ENCODE data around the gene CTRB2.
"Not testable (repeated sequence)": the region's sequence is repeated elsewhere in the genome, so short reads cannot be mapped to it uniquely, and the experiment has no call there.

CTRB2 gene

DNA sequence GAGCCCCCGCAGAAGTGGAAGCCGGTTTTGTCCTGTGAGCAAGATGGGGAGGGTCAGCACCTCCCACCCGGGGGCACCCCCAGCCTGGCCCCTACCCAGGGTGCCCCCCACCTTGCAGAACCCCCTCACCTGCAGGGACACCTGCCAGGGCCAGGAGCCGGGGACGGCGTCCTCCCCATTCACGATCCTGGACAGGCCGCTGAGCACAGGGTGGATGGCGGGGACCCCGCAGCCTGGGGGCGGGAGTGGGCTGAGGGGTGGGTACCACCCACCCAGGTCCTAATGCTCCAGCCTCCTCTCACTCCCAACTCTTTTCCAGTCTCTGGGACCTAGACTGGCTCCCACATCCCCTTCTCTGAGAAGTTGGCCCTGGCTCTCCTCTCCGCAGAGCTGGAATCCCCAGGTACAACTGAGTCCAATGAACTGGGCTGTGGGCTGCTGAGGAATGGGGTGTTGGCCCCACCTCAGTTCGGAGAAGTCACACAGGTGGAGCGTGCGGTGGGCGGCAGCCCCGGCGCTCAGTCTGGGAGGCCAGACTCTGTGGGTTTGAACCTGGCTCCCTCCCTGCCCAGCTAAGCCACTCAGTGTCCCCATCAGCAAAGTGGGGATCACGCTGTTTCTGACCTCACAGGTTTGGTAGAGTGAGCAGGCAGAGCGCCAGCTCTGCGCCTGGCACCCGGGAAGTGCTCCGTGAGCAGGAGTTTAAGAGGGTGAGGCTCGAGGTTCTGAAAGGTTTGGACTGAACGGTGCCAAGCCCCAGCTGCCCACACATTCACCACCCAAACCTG lies 806 bp downstream of the CTRB2 start:
- H3K27me3 Mint-ChIP-seq; H3K27ac Mint-ChIP-seq; H3K9me3 Mint-ChIP-seq (ENCODE audit: low read depth); H3K36me3 Mint-ChIP-seq; H3K4me3 Mint-ChIP-seq; H3K4me1 Mint-ChIP-seq (ENCODE audit: low read depth): not testable (repeated sequence)

DNA sequence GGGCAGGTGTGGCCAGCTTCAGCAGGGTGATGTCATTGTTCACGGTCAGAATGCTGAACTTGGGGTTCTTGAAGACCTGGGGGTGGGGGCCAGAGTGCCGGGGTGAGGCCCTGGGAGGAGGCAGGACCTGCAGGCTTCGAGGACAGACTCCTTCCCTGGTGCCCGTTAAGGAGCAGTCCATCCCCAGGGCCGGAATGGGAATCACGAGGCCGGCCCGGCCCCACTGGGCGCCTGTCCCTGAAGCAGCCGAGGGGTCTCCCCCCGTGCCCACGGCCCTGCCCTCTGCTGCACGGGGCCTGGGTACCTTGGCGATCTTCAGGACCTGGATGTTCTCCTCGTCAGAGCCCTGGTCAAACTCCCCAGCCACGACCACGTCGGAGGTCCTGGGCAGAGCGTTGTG lies 1.5 kb downstream of the CTRB2 start:
- H3K4me1 Mint-ChIP-seq (ENCODE audit: low read depth) = peaks cover 13% of the 10 kb centered on the region
- not testable (repeated sequence) for H3K27me3 Mint-ChIP-seq; H3K9me3 Mint-ChIP-seq (ENCODE audit: low read depth); H3K36me3 Mint-ChIP-seq; H3K27ac Mint-ChIP-seq; H3K4me3 Mint-ChIP-seq

DNA sequence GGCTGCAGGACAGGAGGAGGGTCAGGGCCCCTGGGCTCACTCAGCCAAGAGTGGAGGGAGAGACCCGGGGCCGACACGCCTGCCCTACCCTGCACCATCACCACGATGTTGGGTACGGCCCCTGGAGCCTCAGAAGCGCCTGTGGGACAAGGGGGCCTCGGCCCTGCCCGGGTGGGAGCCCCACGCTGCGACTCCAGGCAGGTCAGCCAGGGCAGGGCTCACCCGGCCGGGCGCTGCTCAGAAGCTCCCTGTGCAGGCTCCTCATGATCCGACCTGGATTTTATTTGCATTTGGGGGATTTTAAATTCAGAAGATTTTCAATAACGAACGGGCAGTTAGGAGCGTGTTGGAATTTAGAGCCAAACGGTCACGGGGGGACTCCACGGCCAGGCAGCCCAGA lies 2.1 kb downstream of the CTRB2 start:
- H3K4me1 Mint-ChIP-seq (ENCODE audit: low read depth) = peaks cover 15% of the 10 kb centered on the region
- not testable (repeated sequence) for H3K36me3 Mint-ChIP-seq; H3K27ac Mint-ChIP-seq; H3K4me3 Mint-ChIP-seq; H3K27me3 Mint-ChIP-seq; H3K9me3 Mint-ChIP-seq (ENCODE audit: low read depth)

DNA sequence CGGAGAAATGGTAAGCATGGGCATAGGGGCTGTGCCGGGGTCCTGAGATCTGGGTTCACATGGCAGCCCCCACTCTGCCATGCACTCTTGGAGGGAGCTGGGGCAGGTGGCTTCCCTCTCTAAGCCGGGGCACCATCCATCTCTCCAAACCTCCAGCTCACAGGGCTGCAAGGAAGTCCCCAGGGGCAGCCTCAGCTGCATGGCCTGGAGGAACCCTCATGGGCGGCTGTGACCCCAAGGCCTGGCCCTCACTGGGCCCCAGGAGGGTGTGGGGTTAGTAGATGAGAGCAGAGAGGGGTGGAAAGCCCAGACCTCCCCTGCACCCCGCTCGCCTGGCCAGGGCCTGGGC lies 2.6 kb downstream of the CTRB2 start:
- no peak overlapping the region for H3K4me3 Mint-ChIP-seq
- no peak overlapping the region for H3K27ac Mint-ChIP-seq
- no peaks in the 10 kb centered on the region for H3K9me3 Mint-ChIP-seq (ENCODE audit: low read depth)
- H3K4me1 Mint-ChIP-seq (ENCODE audit: low read depth) = peaks cover 16% of the 10 kb centered on the region
- no peaks in the 10 kb centered on the region for H3K27me3 Mint-ChIP-seq
- no peaks in the 10 kb centered on the region for H3K36me3 Mint-ChIP-seq

DNA sequence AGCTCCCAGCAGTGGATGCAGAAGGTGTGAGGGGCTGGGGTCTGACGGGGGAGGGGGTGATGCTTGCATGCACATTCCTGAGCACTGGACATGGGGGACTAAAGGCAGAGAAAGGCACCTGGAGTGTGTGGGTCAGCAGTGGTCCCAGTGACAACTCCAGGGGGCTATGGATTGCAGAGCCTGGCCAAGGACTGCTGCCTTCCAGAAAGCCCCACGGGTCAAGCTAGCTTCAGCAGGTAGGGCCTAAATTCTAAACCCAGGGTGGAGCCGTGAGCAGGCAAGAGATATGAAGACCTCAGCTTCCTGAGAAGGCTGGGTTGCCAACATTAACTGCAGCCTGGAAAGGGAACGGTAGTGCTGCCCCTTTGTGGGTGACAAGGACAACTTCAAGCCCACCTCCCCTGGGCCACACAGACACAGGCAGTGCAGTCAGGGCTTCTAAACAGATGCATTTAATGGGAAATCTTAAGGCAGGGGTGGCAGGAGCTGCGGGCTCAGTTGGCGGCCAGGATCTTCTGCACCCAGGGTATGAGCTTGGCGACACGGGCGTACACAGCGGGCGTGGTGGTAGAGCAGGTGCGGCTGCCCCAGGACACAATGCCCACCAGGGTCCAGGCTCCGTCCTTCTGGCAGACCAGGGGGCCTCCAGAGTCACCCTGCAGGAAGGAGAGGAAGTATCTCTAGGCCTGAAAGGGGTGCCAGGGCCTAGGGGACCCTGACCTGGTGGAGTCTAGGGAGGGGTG lies 3.1 kb downstream of the CTRB2 start:
- no peaks in the 10 kb centered on the region for H3K27me3 Mint-ChIP-seq
- no peaks in the 10 kb centered on the region for H3K9me3 Mint-ChIP-seq (ENCODE audit: low read depth)
- no peaks in the 10 kb centered on the region for H3K36me3 Mint-ChIP-seq
- peaks cover 17% of the 10 kb centered on the region for H3K4me1 Mint-ChIP-seq (ENCODE audit: low read depth)
- H3K4me3 Mint-ChIP-seq = no peak overlapping the region
- no peak overlapping the region for H3K27ac Mint-ChIP-seq

DNA sequence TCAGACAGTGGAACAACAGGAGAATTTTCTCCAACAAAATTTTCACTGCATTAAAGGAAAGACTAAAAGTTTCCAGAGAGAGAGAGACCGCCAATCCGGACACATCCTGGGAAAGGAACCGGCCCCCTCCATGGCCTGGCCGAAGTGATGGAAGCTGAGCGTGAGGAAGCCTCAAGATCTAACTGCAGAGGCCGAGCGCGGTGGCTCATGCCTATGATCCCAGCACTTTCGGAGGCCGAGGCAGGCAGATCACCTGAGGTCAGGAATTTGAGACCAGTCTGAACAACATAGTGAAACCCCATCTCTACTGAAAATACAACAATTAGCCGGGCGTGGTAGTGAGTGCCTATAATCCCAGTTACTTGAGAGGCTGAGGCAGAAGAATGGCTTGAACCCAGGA lies 3.9 kb downstream of the CTRB2 start:
- Mint-ChIP-seq H3K27ac (no peak overlapping the region), H3K27me3 (peaks cover 4% of the 10 kb centered on the region), H3K9me3 (ENCODE audit: low read depth) (no peaks in the 10 kb centered on the region), H3K4me1 (ENCODE audit: low read depth) (peaks cover 17% of the 10 kb centered on the region), H3K4me3 (no peak overlapping the region), H3K36me3 (no peaks in the 10 kb centered on the region)

DNA sequence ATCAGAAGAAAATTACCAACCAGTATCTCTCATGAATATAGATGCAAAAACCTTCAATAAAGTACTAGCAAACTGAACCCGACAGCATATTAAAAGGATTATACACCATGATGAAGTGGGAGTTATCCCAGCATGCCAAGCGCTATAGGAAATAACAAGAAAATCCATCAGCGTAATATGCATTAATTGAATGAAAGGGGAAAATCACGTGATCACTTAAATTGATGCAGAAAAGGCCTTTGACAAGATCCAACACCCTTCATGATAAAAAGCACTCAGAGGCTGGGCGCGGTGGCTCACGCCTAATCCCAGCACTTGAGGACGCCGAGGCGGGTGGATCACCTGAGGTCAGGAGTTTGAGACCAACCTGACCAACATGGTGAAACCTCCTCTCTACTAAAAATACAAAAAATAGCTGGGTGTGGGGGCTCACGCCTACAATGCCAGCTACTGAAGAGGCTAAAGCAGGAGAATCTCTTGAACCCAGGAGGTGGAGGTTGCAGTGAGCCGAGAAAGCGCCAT lies 4.8 kb downstream of the CTRB2 start:
- peaks cover 10% of the 10 kb centered on the region for H3K27me3 Mint-ChIP-seq
- H3K9me3 Mint-ChIP-seq (ENCODE audit: low read depth) = no peaks in the 10 kb centered on the region
- no peak overlapping the region for H3K27ac Mint-ChIP-seq
- H3K4me3 Mint-ChIP-seq = no peak overlapping the region
- no peaks in the 10 kb centered on the region for H3K36me3 Mint-ChIP-seq
- peaks cover 17% of the 10 kb centered on the region for H3K4me1 Mint-ChIP-seq (ENCODE audit: low read depth)

DNA sequence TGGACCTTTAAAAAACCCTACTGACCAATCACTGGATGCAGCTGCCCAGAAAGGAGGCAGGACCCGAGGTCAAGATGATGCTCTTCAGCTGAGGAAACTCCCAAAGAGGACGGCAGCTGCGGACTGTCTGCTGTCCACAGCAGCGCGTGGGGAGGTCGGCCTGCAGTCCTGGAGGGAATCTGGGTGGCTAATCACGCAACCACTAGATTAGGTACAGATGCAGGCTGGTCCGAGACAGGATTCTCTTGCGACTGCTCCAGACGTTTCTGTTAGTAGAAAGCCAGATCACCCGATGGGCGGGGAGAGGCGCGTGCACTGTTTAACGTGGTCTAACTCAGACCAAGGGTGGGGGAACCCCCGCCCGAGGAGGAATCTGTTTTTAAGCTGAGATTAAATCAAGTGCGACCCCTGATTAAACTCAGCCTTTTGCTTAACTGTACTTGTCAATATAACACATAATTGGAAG lies 8.8 kb downstream of the CTRB2 start:
- H3K27me3 Mint-ChIP-seq = peaks cover 13% of the 10 kb centered on the region
- no peaks in the 10 kb centered on the region for H3K36me3 Mint-ChIP-seq

DNA sequence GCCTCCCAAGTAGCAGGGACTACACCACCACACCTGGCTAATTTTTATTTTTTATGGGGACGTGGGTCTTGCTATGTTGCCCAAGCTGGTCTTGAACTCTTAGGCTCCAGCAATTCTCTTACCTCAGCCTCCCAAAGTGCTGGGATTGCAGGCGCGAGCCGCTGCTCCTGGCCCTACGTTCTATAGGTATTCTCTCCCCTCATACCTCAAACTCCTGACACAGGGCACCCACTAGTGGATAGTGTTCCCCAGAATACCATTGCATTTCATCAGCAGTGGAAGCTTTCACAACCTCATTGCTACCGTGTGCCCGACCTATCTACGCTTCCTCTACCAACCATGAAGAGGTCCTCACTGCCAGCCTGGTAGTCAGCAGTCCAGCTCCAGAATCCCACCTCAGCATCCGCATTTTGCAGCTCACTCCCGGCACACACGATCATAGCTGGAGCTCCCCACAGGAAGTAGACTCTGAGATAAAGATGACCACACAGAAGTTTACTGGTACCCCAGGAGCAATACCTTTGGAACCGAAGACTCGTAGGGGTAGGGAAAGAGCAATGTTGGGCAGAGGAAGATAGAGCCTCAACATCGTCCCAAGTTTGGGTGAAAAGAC lies 9.3 kb downstream of the CTRB2 start:
- Mint-ChIP-seq H3K27me3 (peaks cover 13% of the 10 kb centered on the region), H3K4me3 (no peak overlapping the region), H3K27ac (no peak overlapping the region), H3K9me3 (ENCODE audit: low read depth) (no peaks in the 10 kb centered on the region), H3K4me1 (ENCODE audit: low read depth) (peaks cover 17% of the 10 kb centered on the region), H3K36me3 (no peaks in the 10 kb centered on the region)

More for the DNA sequence above, 8.8 kb downstream of the CTRB2 start:
- peaks cover 17% of the 10 kb centered on the region for H3K4me1 Mint-ChIP-seq (ENCODE audit: low read depth)
- no peak overlapping the region for H3K27ac Mint-ChIP-seq
- no peaks in the 10 kb centered on the region for H3K9me3 Mint-ChIP-seq (ENCODE audit: low read depth)
- H3K4me3 Mint-ChIP-seq = no peak overlapping the region

DNA sequence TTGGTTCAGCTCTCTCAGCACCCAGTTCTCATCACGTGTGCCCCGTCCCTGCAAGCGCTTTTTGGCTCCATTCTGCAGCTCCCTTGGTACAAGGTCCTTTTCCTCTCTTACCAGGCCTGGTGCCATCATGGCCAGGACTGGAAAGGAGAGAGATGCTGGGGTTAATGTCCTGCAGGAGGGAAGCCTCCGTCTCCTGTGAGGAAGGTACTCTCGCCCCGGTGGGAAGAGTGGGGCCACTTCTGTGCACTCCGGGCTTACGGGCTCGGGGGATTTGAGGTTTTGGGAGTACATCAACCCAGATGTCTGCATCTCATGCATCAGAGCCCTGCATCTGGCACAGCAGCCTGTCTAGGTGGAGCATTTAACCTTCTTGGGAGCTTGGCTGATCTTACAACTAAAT lies 10.1 kb downstream of the CTRB2 start:
- H3K9me3 Mint-ChIP-seq (ENCODE audit: low read depth) = no peaks in the 10 kb centered on the region
- no peaks in the 10 kb centered on the region for H3K36me3 Mint-ChIP-seq
- peaks cover 13% of the 10 kb centered on the region for H3K27me3 Mint-ChIP-seq
- H3K4me3 Mint-ChIP-seq = no peak overlapping the region
- no peak overlapping the region for H3K27ac Mint-ChIP-seq
- H3K4me1 Mint-ChIP-seq (ENCODE audit: low read depth) = peaks cover 14% of the 10 kb centered on the region

DNA sequence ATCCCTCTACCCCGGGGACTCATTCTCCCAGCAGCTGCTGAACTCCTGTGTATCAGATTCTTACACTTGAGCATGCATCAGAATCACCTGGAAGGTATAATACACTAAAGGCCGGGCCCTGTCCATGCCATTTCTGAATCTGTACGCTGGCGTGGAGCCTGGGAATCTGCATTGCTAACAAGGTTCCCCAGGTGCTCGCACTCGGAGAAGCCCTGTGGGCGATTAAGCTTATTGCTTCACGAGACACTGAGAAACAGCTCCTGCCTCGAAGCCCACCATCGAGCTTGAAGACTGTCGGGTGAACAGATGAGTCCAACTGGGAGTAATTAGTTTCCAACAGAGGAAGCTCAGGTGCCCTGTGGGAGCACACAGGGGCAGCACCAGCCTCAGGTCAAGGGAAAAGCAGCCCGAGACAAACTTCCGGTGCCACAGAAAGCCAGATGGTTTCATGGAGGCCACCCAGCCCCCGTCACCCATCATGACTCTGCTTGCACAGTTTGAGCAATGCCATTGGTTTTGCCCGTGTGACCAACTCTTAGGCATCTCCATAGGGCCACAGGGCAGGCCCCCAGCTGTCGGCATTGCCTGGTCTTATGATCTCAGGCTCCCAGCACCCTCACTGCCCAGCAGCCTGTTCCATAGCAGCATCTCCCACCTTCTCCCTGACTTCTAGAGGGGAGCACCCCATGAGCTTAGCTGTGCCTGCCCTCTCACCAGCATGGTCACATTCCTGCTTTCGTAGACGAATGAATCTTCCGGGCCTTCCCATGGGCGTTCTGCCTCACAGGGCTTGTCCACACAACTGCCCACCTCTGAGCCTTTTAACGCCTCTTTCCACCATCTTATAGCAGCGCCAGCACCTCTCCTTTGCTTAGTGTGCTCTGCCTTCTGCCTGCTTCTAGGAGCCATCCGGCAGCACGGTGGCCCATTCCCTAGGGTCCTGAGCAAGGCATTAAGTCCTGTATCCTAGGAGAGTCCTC lies 10.9 kb downstream of the CTRB2 start:
- H3K27ac Mint-ChIP-seq = no peak overlapping the region
- peaks cover 13% of the 10 kb centered on the region for H3K27me3 Mint-ChIP-seq
- H3K9me3 Mint-ChIP-seq (ENCODE audit: low read depth) = no peaks in the 10 kb centered on the region
- H3K4me3 Mint-ChIP-seq = no peak overlapping the region
- H3K36me3 Mint-ChIP-seq = no peaks in the 10 kb centered on the region
- H3K4me1 Mint-ChIP-seq (ENCODE audit: low read depth) = peaks cover 9% of the 10 kb centered on the region

DNA sequence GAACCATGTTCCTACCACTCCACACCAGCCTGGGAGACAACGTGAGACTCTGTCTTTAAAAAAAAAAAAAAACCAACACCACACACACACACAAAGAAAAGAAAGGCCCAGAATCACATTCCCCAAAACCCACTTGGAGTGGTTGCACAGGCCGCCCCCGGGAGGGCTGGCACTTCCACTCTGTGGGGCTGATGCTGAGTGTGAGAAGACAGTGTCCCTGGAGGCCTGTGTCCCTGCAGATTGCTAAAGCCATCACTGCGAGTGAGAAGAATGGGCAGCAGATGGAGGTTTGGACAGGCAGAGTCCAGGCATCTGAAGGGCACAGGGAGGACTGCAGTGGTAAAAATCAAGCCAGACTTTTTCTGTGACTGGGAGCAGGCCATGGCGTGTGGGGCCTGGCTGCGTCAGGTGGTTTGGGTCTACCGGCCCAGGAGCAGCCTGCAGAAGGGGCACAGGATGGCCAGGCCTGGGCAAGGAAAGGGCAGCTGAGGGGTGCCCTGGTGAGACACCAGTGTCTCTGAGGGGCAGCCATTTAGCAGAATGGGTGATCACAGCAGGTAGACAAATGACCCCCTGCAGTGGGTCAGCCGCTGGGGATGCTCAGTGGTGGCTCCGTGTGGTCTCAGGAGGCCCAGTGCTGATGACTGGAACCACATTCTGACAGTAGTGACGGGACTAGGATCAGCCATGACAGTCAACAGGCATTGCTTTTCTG lies 13.1 kb downstream of the CTRB2 start:
- Mint-ChIP-seq H3K9me3 (ENCODE audit: low read depth) (no peaks in the 10 kb centered on the region), H3K36me3 (no peaks in the 10 kb centered on the region), H3K4me3 (no peak overlapping the region), H3K27me3 (peaks cover 16% of the 10 kb centered on the region), H3K4me1 (ENCODE audit: low read depth) (no peaks in the 10 kb centered on the region), H3K27ac (no peak overlapping the region)

DNA sequence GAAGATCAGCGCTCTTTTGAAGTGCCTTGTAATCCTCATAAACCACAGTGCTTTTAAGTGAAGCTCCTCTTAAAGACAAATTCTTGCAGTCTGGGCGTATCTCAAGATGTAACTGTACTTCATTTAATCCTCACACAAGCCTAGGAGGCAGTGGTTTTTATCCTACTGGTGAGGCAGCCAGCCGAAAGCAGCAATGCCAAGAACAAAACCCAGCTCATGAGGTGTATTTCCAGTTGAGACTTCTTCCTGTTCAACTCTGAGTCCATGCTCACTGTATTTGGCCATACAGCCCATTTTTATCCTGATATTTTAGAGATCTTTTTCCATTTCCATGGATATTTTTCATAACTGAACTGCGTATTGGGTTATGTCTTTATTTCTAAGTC lies 13.7 kb downstream of the CTRB2 start:
- H3K4me3 Mint-ChIP-seq = no peak overlapping the region
- peaks cover 13% of the 10 kb centered on the region for H3K27me3 Mint-ChIP-seq
- H3K9me3 Mint-ChIP-seq (ENCODE audit: low read depth) = no peaks in the 10 kb centered on the region
- H3K4me1 Mint-ChIP-seq (ENCODE audit: low read depth) = no peaks in the 10 kb centered on the region
- no peaks in the 10 kb centered on the region for H3K36me3 Mint-ChIP-seq
- no peak overlapping the region for H3K27ac Mint-ChIP-seq
